Measurements from ENCODE around the gene RPL14.

The RPL14 gene

DNA sequence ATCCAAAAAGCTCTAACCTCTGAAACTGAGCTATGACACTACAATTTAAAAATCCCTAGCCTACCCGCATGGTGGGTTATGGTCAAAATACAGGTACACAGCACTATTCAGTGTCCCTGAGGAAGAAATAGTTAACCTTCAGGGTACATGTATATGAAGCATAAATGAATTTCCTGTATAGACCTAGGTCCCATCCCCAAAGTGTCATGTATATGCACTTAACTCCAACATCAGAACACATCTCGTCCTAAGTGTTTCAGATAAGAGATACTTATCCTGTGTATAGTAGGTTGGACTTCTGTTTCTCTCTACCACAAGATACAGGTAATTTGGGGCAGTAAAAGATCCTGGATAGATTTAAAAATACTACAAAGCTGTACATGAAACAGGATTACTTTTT, 6.4 kb downstream of the RPL14 start:
- no peak for DNase-seq (ENCODE audit: low read depth in 2 of 2)

DNA sequence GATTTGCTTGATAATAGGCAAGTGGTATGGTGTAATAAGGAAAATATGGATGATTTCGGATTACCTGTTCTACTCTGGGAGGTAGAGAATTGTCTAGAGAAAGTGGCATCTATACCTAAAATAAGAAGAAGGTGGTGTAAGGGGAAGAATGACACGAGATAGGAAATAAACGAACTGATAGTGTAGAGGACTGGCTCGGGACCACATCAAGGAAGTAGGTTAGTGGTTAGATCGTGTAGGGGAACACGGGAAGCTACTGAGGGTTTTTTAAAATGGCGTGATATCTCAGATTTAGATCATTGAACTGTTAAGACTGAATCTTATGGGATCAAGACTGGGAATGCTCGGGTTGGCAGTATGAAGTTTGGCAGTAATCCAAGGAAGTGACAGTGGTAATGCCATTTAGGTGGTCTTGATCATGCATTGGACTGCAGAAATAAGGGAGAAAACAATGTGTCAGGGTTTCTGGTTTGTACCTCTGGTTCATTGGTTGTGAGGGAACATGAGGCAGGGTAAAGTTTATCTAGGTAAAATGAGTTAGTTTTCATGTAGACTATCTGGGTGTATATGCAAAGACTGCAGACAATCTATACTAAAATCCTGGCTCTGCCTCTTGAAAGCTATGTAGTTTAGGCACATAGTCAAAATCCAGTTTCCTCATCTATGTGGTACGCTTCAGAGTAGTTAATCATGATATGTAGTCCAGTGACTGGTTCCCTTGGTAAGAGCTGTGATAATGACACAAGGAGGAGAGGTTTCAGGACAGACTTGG, 7.4 kb downstream of the RPL14 start:
- no peak for DNase-seq (ENCODE audit: low read depth in 2 of 2)

DNA sequence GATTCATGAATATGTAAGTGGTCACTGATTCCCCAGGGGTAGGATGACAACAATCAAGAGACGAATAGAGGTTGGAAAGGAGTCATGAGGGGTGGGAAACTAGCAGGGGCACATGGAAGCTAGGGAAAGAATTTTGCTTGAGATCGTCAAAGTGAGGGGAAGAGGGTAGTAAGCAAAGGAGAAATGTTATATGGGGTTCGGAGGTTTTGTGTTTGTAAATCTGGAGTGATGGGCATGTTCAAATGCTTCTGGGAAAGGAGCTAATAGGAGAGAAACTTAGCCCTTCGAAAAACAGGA, 7.9 kb downstream of the RPL14 start:
- no peak for DNase-seq (ENCODE audit: low read depth in 2 of 2)

DNA sequence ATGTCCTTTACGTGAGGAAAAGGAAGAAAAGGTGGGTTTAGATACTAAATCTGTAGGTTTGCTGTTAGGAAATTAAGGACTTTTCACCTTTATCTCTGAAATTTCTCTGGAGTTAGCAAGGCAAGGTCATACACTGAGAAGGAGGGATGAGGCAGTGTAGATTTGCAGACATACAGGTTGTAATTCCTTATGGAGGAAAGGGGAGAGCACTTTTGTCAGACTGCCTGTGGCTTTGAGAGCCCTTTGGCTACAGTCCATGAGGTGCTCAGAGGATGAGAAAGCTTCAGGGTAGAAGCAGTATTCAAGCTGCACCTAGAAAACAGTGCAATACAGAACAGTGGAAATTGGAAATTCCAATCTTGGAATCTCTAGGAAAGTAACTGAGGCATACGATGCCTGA, 8.3 kb downstream of the RPL14 start:
- DNase-seq (ENCODE audit: low read depth in 2 of 2), result no peak

DNA sequence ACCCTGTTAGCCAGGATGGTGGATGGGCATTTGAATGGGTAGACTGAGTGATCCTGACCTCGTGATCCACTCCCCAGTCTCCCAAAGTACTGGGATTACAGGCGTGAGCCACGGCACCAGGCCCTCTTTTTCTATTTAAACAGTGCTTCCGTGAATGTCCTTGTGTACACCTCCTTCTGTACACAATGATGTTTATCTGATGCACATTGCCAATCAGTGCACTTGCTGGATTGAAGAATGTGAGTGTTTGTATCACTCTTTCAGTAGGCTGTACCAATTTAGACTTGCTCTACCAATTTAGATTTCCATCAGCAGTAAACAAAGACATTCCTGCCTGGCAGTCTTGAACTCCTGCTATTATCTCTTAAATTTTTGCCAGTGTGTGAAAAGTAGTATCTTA, 10.9 kb downstream of the RPL14 start:
- no peak for DNase-seq (ENCODE audit: low read depth in 2 of 2)

DNA sequence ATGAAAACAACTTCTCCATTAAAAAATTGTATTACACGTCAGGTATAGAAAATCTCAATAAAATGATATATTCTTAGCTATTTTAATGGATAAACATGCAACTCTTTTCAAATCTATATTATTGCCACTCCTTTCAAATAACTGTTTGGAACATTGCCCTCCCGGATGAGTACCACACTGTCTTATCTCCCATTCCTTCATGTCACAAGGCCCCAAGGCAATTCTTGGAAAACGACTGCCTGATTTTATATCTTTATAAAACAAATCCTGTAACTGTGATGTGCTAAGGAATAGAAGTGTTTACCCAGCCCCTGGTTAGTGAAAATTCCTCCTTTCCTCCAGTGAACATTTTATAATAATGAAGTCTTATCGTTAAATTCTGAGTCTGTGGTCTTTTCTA, 13.6 kb downstream of the RPL14 start:
- DNase-seq (ENCODE audit: low read depth in 2 of 2), result no peak

DNA sequence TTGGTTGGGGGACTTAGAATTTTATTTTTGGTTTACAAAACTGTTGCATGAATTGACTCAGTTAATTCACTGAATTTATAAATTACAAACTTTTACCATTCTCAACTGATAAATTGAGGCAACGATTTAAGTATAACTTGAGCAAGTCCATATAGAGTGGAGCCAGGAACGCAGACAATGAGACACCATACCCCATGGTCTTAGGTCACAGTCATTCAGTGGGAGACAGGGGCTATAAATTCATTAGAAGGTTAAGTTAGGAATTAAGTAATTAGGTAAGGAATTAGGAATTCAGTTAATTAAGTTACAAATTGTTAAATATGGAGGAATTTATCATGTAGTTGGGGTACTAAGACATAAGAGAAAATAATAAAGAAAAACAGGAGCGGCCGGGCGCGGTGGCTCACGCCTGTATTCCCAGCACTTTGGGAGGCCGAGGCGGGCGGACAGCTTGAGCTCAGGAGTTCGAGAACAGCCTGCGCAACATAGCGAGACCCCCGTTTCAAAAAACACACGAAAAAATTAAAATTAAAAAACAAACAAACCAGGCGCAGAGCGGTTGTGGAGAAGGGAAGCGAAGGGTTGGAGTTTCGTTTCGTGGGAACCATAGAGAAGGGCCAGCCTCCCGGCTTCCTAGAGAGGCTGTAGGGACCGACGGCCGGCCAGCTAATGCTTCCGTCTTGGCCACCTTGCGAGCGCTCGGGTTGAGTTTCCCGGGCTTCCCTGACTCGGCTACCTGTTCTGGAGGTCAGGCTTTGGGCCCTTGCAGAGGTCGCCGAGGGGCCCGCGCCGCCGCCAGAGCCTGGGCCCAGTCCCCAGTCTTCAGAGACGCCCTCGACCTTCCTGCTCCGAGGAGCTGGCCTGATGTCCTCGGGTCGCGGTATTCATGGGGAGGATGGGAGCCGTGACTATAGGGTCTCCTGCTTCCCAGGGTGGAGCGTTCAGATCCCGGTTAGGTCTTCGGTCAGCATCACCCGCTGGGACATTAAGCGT, 19.6 kb downstream of the RPL14 start, which contains the start of gene ZNF619:
Gene ZNF619, plus strand, starts transcription at position 645 of the 993 bp plus-strand sequence. CDS start 858 bp downstream, outside the sequence.
- peak in 1 of 2 donors; percentile 36 for DNase-seq (ENCODE audit: low read depth in 2 of 2)

DNA sequence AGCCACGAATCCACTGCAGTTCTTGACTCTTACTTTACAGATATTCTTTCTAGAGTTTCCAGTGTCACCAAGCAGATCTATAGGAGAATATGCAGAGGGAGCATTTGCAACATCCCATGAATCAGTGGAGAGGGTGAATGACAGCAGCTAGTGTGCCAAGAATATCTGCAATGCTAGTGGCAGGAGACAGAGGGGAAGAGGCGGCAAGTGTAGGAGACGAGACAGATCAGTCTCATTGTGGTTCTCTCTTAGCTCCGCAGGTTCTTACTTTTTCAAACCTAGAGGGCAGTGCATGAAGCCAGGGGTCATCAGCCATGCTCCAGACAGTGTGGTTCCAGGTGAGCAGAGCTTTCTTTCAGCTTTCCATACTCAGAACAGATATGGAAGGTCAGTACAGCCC, 20.5 kb downstream of the RPL14 start:
- no peak for DNase-seq (ENCODE audit: low read depth in 2 of 2)

DNA sequence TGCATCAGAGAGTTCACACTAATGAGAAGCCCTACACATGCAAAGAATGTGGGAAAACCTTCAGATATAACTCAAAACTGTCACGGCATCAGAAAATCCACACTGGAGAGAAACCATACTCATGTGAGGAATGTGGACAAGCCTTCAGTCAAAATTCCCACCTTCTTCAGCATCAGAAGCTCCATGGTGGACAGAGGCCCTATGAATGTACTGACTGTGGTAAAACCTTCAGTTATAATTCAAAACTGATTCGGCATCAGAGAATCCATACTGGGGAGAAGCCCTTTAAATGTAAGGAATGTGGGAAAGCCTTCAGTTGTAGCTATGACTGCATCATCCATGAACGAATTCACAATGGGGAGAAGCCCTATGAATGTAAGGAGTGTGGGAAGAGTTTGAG, 30.0 kb downstream of the RPL14 start:
- no peak for DNase-seq (ENCODE audit: low read depth in 2 of 2)

DNA sequence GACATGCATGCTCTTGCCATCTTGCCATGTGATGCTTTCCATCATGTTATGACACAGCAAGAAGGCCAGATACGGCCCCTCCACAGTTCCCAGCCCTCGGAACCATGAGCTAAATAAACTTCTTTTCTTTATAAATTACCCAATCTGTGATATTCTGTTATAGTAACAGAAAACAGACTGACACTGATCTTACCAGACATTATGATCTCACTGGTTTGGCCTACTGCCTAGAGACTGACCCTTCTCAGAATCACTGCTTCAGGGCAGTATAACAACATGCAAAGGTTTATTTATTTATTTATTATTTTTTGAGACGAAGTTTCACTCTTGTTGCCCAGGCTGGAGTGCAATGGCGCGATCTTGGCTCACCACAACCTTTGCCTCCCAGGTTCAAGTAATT, 33.8 kb downstream of the RPL14 start:
- DNase-seq (ENCODE audit: low read depth in 2 of 2), result no peak

DNA sequence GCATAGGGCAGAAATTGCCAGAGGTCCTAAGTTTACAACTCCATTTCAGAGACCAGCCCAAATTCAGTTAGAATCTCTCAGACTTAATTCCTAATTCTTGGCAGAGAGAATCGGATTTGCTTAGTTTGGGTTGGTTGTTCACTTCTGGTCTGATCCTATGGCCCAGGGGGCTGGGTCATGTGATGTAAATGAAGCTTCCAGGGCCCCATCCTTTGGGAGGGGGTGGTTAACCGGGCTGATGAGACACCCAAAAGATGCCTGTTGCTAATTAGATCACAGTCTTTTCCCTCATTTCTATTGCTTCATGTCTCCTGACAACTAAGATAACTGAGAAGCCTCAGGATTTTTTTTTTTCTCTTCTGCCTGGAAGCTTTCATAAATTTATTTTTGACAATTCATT, 37.6 kb downstream of the RPL14 start:
- no peak for DNase-seq (ENCODE audit: low read depth in 2 of 2)

DNA sequence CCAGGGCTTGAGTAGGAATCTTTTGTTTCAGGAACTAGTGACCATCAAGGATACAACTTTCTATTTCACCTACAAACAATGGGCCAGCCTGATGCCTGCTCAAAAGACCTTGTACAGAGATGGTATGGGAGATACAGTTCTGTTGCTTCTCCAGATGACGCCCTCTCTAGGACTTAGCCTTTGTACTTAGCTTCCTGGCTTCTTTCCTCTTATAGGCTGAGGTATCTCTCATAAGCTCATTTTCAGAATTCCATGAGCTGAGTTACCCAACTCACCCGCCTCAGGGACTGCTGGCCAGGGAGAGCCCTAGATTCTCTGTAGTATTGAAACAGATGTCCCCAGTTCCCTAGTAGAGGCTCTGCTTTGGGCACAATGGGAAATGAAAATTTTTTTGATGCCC, 40.1 kb downstream of the RPL14 start:
- DNase-seq (ENCODE audit: low read depth in 2 of 2), result no peak

DNA sequence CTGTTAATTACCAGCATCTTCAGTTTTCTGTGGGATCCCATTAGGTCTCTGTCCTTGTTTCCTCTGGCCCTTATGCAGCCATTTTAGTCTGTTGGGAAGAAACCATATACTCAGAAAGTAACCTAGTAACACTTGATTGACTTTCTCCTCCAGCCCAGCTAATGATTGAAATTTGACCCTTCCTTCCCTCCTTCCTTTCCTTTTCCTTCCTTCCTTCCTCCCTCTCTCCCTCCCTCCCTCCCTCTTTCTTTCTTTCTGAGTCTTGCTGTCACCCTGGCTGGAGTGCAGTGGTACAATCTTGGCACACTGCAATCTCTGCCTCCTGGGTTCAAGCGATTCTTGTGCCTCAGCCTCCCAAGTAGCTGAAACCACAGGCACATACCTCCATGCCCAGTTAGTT, 42.8 kb downstream of the RPL14 start:
- DNase-seq (ENCODE audit: low read depth in 2 of 2), result no peak

DNA sequence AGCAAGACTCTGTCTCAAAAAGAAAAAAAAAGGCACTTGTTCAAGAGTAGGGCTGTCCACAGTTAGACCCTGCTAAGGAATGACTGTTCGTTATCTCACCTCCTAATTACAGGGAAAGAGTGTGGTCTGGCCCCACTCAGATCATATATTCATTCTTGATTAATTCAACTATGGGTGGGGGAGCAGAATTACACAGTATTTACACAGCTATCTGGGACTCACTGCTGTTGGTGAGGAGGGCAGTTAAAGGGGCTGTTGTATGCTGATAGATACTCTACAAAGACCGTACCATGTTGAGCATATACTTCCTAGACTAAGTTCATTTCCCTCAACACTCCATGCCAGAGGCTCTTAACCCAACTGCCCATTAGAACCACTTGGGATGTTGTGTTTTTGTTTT, 44.9 kb downstream of the RPL14 start:
- no peak for DNase-seq (ENCODE audit: low read depth in 2 of 2)

DNA sequence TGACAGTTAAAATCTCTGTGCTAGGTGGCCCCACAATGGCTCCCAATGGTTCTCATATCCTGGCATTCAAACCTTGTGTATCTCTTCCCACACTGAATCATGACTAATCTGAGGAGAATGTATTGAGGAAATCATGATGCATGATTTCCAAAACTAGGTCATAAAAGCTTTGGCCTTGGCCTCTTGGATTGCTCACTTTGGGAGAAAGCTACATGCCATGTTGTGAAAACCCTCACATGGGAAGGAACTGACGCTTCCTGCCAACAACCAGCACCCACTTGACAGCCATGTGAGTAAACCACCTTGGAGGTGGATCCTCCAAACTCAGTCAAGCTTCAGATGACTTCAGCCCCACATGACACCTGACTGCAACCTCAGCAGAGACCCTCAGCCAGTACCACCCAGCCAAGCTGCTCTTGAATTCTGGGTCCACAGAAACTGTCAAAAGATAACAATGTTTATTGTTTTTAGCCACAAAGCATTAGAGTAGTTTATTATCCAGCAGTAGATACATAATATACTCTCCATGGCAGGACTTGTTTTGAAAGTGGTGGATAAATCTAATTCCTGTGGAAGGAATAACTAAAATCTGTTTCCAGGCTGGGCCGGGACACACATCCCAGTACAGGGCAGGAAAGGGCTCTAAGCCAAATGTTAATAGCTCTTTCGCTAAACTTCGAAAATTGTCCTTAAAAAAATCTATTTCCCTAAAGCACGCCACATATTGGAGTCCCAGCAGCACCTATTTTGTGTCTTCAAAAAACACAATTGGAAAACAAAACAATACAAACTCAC, 47.7 kb downstream of the RPL14 start:
- no peak for DNase-seq (ENCODE audit: low read depth in 2 of 2)

DNA sequence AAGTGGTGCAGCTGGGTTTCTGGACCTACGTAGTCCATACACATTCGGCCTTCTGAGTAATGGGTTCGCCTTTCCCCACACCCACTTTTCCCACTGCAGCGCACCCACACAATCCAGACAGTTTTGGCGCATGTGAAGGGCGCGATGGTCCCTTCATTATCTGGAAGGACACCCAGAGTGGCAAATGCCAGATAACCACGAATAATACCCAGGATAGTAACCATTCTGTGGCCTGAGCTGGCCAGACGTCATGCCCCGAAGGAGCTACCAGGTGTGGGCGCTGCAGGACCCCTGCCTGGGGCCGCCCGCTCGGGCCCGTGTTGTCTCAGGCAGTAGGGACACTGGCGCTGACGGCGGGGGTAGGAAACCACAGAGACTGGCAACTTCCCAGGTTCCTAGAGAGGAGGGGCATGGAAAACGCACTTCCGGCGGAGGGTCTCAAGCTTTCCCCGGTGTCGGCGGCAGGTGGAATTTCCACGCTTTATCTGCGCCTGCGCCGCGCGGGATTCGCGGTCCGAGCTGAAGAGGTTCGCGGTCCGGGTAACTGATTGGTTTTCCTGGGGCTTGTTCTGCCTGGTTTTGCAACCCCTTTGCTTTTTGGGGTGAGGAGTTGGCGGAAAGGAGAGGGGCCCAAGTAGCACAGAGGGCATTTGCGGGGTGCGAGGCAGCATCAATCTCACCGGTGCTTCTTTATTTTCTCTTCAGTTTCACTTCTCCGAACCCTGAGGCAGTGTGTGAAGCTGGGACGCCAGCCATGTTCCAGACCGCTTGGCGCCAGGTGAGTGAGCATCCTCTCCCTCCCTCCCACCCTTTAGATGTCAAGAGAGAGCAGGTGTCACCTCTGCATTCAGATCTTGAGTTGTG, 48.7 kb downstream of the RPL14 start, which contains the start of gene ZNF620:
Gene ZNF620, plus strand, starts transcription at position 441 of the 864 bp plus-strand sequence. Its CDS starts 314 bp downstream, at position 755.
- DNase-seq (ENCODE audit: low read depth in 2 of 2), result peak; percentile 35 to 56

DNA sequence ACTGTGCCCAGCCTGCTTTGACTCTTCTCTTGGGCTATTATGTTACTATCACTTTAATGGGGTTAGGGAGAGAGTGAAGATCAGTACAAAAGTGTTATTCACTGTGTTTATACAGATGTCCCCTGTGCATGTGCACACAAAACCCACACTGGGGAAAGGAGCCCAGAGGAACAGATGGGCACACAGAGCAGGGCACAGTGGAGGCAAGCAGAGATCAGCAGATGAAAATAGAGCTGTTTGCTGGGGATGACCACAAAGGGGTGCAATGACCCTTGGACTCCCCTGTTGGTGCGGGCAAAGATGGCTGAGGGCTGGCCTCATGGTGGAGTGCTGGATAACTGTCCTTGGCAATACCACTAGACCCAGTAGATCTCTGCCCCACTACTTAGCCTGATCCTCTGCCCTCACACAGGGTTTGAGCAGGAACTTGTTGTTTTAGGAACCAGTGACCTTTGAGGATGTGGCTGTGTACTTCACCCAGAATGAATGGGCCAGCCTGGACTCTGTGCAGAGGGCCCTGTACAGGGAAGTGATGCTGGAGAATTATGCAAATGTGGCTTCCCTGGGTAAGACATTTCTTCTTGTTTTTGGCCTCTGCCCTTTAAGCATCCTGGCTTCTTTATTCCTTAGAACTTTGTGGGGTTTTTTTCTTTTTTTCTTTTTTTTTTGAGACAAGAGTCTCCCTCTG, 54.0 kb downstream of the RPL14 start:
- no peak for DNase-seq (ENCODE audit: low read depth in 2 of 2)

DNA sequence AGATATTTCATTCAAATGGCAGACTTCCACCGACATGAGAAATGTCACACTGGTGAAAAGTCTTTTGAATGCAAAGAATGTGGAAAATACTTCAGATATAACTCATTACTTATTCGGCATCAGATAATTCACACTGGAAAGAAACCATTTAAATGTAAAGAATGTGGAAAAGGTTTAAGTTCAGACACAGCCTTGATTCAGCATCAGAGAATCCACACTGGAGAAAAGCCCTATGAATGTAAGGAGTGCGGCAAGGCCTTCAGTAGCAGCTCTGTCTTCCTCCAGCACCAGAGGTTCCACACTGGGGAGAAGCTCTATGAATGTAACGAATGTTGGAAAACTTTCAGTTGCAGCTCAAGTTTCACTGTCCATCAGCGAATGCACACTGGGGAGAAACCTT, 59.1 kb downstream of the RPL14 start:
- no peak for DNase-seq (ENCODE audit: low read depth in 2 of 2)

DNA sequence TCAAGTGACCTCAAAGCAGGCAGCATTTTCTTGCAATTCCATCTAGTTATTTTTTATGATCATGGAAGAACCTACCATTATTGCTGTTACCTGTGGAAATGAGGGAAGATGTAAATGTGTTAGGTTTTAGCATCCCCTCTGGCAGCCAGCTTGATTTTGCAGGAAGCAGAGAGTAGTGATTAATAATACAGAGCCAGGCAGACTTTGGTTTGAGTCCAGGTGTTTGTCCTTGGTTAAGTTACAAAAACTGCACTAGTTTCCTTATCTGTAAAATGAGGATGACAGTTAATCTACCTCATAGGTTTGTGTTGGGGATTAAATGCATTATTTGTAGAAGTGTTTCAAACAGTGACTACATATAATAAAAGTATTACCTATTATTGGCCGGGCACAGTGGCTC, 60.9 kb downstream of the RPL14 start:
- no peak for DNase-seq (ENCODE audit: low read depth in 2 of 2)

Data from stimulated activated CD8-positive, alpha-beta memory T cell treated with anti-CD3 and anti-CD28 coated beads, Interleukin-7, amount 100 ng/mL, for 4 hours (primary cell).